T-helper 22 cell (primary cell): ENCODE data around the gene LCNL1.

Experiments
- DNase-seq: peaks from one replicate; pipeline ENCODE4 v3.0.0-alpha.2; 2020; ENCODE audit warnings: low read depth

Gene LCNL1

GRCh38 chr9:136960212-136960937 is 22.4 kb upstream of the LCNL1 start:
- no peak for DNase-seq

- DNase-seq: no peak
Observed at GRCh38 chr9:136960938-136961275, 21.9 kb upstream of the LCNL1 start.

- no peak for DNase-seq
Observed at GRCh38 chr9:136961279-136962065, 21.3 kb upstream of the LCNL1 start.

- no peak for DNase-seq
Observed at GRCh38 chr9:136962163-136962562, 20.6 kb upstream of the LCNL1 start.

GRCh38 chr9:136962701-136963248 is 20.0 kb upstream of the LCNL1 start:
- no peak for DNase-seq

- DNase-seq: no peak
Observed at GRCh38 chr9:136963341-136963740, 19.5 kb upstream of the LCNL1 start.

- no peak for DNase-seq
Observed at GRCh38 chr9:136963751-136964150, 19.0 kb upstream of the LCNL1 start.

- no peak for DNase-seq
Observed at GRCh38 chr9:136964171-136964689, 18.6 kb upstream of the LCNL1 start.

GRCh38 chr9:136964833-136965422 is 17.9 kb upstream of the LCNL1 start:
- no peak for DNase-seq

GRCh38 chr9:136965771-136966484 is 16.9 kb upstream of the LCNL1 start:
- DNase-seq: no peak

- no peak for DNase-seq
Observed at GRCh38 chr9:136968333-136969127, 14.3 kb upstream of the LCNL1 start.

- DNase-seq: no peak
Observed at GRCh38 chr9:136969150-136969549, 13.6 kb upstream of the LCNL1 start.

- no peak for DNase-seq
Observed at GRCh38 chr9:136969774-136970173, 13.0 kb upstream of the LCNL1 start.

- no peak for DNase-seq
Observed at GRCh38 chr9:136970361-136970760, 12.4 kb upstream of the LCNL1 start.

GRCh38 chr9:136971746-136972145 is 11.0 kb upstream of the LCNL1 start:
- DNase-seq: no peak

- no peak for DNase-seq
Observed at GRCh38 chr9:136972335-136972734, 10.5 kb upstream of the LCNL1 start.

GRCh38 chr9:136972743-136973142 is 10.1 kb upstream of the LCNL1 start:
- DNase-seq: no peak

GRCh38 chr9:136973618-136974617 is 8.9 kb upstream of the LCNL1 start:
- DNase-seq: no peak

GRCh38 chr9:136974817-136975535 is 7.8 kb upstream of the LCNL1 start:
- no peak for DNase-seq
